Measurements from ENCODE around the gene MT1M. TPM values are rescaled to one million over a fixed set of nuclear protein-coding genes. Genes with fewer than 3 reads are reported as not detected.

Gene MT1M
- total and polyA plus RNA-seq, 2 of the 8 experiments (the other 6 are each of a cell fraction or from before 2014, with no cell fraction given): 2.1 TPM; not detected in 1

- peak overlapping the region; percentile 74 to 92 for H3K4me2 ChIP-seq (ENCODE audit: insufficient read depth in 1 of 2, low read depth in 2 of 2, low read length in 2 of 2)
- POLR2A ChIA-PET (ENCODE audit: partially characterized antibody): interaction anchor here (0.9 to 13.9 kb wide), 13 partner anchors 9 to 219 kb away, joined by 3 to 205 read pairs (median 5); partner anchors contain the start of genes MT1B, MT1E, MT1F and MT1M
- no peak for FAIRE-seq
- TF ChIP-seq BACH1 (IDR thresholded peaks at IDR 0.05; ENCODE audit: low read length) (no peak), POLR2A (IDR thresholded peaks at IDR 0.05; ENCODE audit: control extremely low read depth in 1 of 2, low read depth in 2 of 2, low read length in 2 of 2) (no peak), USF2 (IDR thresholded peaks at IDR 0.05; ENCODE audit: low read length) (no peak), SRF (IDR thresholded peaks at IDR 0.05; ENCODE audit: low read depth, low read length) (no peak)
These were observed 37.6 kb downstream of the MT1M start for GRCh38 chr16:56669840-56670619.

More at GRCh38 chr16:56669840-56670619, 37.6 kb downstream of the MT1M start:
- H2BK15ac ChIP-seq (ENCODE audit: low read length): no peak overlapping the region
- H3K4me1 ChIP-seq (replicated peaks in 1 of 4; ENCODE audit: control insufficient read depth in 3 of 4, insufficient read depth in 4 of 4, low read length in 3 of 4): peaks cover 3 to 18% (median 13%) of the 10 kb centered on the region in 4 experiments
- H2AK5ac ChIP-seq (ENCODE audit: low read depth, low read length): no peak overlapping the region
- H3K27me3 ChIP-seq (replicated peaks in 1 of 4; ENCODE audit: control insufficient read depth in 3 of 4, extremely low read depth in 1 of 4, insufficient read depth in 3 of 4, low read length in 3 of 4): peaks cover 65 to 83% (median 77%) of the 10 kb centered on the region in 4 experiments
- no peaks in the 10 kb centered on the region for H3K36me3 ChIP-seq (ENCODE audit: control insufficient read depth in 2 of 4, insufficient read depth in 4 of 4, low read length in 3 of 4)
- H3K9me3 ChIP-seq (ENCODE audit: insufficient read depth in 2 of 2, low read depth in 1 of 2, low read length in 1 of 2): no peaks in the 10 kb centered on the region
- H3K79me2 ChIP-seq (ENCODE audit: control insufficient read depth in 1 of 2, insufficient read depth in 2 of 2, low read length in 2 of 2): no peaks in the 10 kb centered on the region
- no peak overlapping the region for H2BK5ac ChIP-seq (ENCODE audit: low read depth, low read length)
- H3K14ac ChIP-seq (ENCODE audit: insufficient read length): no peak overlapping the region
- no peak overlapping the region; the same call in 1 of the 2 replicates for H2BK20ac ChIP-seq (ENCODE audit: low read length)
- 0 out of 2 replicates have a peak overlapping the region, but pooled peaks have one; percentile 6 for H2AFZ ChIP-seq (ENCODE audit: low read length)
- peak overlapping the region; percentile 86; the same call in 1 of the 2 replicates for H2BK12ac ChIP-seq (ENCODE audit: low read depth, low read length)
- peak overlapping the region; percentile 15 for H4K91ac ChIP-seq (replicated peaks; ENCODE audit: insufficient read length, low read length)
- H3K23me2 ChIP-seq (ENCODE audit: low read depth, low read length): peaks cover 10% of the 10 kb centered on the region; the same call in 1 of the 2 replicates
- peaks cover 2 to 9% of the 10 kb centered on the region in 2 experiments for H4K20me1 ChIP-seq (replicated peaks in 1 of 2; ENCODE audit: control insufficient read depth in 1 of 2, insufficient read depth in 2 of 2, low read length in 2 of 2)
- CTCF ChIA-PET (ENCODE audit: partially characterized antibody): interaction anchor here (0.6 to 4.6 kb wide), 8 partner anchors 10 to 884 kb away, joined by 3 to 29 read pairs (median 3); partner anchors contain the start of gene MT1E
- peak overlapping the region; percentile 68 for H3K18ac ChIP-seq (ENCODE audit: extremely low read depth, low read length)
- H3K23ac ChIP-seq (ENCODE audit: insufficient read length): no peak overlapping the region
- H3K9ac ChIP-seq (replicated peaks in 1 of 4; ENCODE audit: extremely low read depth in 1 of 4, low read depth in 3 of 4, low read length in 3 of 4): no peak overlapping the region
- no peak for DNase-seq (ENCODE audit: low read depth in 1 of 2, low spot score in 2 of 2)
- H3K27ac ChIP-seq (ENCODE audit: low read depth, low read length): no peak overlapping the region
- H3K56ac ChIP-seq (replicated peaks; ENCODE audit: insufficient read length, low read depth, low read length): no peak overlapping the region
- 10% methylated on average over 19 of the region's 19 CpGs; no CpG with 5 or more reads in 1 of the 2 experiments for WGBS, 2 experiments (ENCODE audit: extremely low coverage in 1 of 2, insufficient coverage in 1 of 2, insufficient read length in 1 of 2, insufficient replicate concordance in 2 of 2, low coverage in 1 of 2, low lambda C conversion rate in 2 of 2, missing lambda C conversion rate in 1 of 2)
- no peak overlapping the region for H3K4ac ChIP-seq (replicated peaks; ENCODE audit: insufficient read length, low read depth, low read length)
- no peak overlapping the region for H4K8ac ChIP-seq (ENCODE audit: extremely low read depth, insufficient read depth, low read length)
- no peaks in the 10 kb centered on the region for H3K79me1 ChIP-seq (ENCODE audit: low read depth, low read length)
- H4K5ac ChIP-seq (ENCODE audit: insufficient read length, low read depth, low read length): no peak overlapping the region
- H3K4me3 ChIP-seq (ENCODE audit: extremely low read depth in 1 of 4, insufficient read depth in 2 of 4, low read depth in 3 of 4, low read length in 4 of 4): peak overlapping the region; percentile 13 to 52 (median 19); a peak in 7 of 8 replicates
- no peak overlapping the region for H2BK120ac ChIP-seq (replicated peaks; ENCODE audit: low read depth, low read length)

Data from H1 (cell line).